Endothelial cell of umbilical vein (primary cell): ENCODE data around the gene ANKS6.

Experiments
- EZH2 ChIP-seq: IDR thresholded peaks from 2 replicates; pipeline ENCODE4 v1.6.1; 2012; ENCODE audit warnings: borderline replicate concordance, low read depth, mild to moderate bottlenecking, moderate library complexity, low read length, inconsistent platforms; ENCODE audit not compliant: severe bottlenecking
- FOS ChIP-seq: IDR thresholded peaks from 2 replicates; pipeline ENCODE4 v1.6.1; 2011; ENCODE audit warnings: mild to moderate bottlenecking, low read length, moderate library complexity, borderline replicate concordance; ENCODE audit not compliant: insufficient read depth
- GATA2 ChIP-seq: IDR thresholded peaks from 2 replicates; pipeline ENCODE4 v1.7.0; 2011; ENCODE audit warnings: low read depth, mild to moderate bottlenecking, moderate library complexity, mixed read lengths, low read length; ENCODE audit not compliant: insufficient read length, insufficient read depth
- JUN ChIP-seq: IDR thresholded peaks from 2 replicates; pipeline ENCODE4 v1.6.1; 2011; ENCODE audit warnings: borderline replicate concordance, low read depth; ENCODE audit not compliant: insufficient read length, insufficient read depth
- MYC ChIP-seq: IDR thresholded peaks from one replicate; pipeline ENCODE4 v1.6.1; 2011; ENCODE audit warnings: mild to moderate bottlenecking, low read depth, low read length
- POLR2A ChIP-seq: IDR thresholded peaks from 2 replicates; pipeline ENCODE4 v1.6.1; 2012; ENCODE audit warnings: low read depth, mild to moderate bottlenecking, control low read depth, low read length
- POLR2AphosphoS5 ChIP-seq: IDR thresholded peaks from 2 replicates; pipeline ENCODE4 v1.6.1; 2012; ENCODE audit warnings: low read depth, mild to moderate bottlenecking, control low read depth, low read length, moderate library complexity; ENCODE audit not compliant: insufficient read depth
- TF ChIP-seq, protein P1 (sequence below), 2 donors: IDR thresholded peaks; 1 replicate in 1 of 2; 2 replicates in 1 of 2; pipeline ENCODE4 v1.5.1; 2011; ENCODE audit warnings: low read length in 2 of 2, mild to moderate bottlenecking in 2 of 2, moderate library complexity in 2 of 2, control low read depth in 1 of 2, inconsistent platforms in 1 of 2, low read depth in 1 of 2; ENCODE audit not compliant: insufficient read depth in 1 of 2; ENCODE audit errors: extremely low read depth in 1 of 2
- TF ChIP-seq, protein P2 (sequence below): IDR thresholded peaks from 2 replicates; pipeline ENCODE4 v1.6.1; 2011; ENCODE audit not compliant: insufficient read depth, insufficient read length

DNA sequence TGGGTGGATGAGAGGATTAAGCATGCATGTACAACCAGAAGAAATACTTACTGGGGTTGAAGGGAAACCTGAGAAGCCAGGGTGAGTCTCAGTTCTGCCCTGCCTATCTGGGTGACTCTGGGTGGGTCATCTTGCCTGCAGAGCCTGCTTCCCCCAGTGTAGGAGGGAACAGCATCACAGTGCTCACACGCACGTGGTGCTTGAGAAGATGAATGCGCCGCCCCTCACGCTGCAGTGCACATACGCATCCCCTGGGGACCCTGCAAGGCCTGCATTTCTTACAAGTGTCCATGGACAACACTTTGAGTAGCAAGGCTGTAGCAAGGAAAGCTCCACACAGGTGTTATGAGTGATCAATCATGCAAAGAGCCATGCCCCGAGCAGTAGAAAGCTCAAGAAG lies 68.9 kb downstream of the ANKS6 start:
- TF ChIP-seq, protein P1, sequence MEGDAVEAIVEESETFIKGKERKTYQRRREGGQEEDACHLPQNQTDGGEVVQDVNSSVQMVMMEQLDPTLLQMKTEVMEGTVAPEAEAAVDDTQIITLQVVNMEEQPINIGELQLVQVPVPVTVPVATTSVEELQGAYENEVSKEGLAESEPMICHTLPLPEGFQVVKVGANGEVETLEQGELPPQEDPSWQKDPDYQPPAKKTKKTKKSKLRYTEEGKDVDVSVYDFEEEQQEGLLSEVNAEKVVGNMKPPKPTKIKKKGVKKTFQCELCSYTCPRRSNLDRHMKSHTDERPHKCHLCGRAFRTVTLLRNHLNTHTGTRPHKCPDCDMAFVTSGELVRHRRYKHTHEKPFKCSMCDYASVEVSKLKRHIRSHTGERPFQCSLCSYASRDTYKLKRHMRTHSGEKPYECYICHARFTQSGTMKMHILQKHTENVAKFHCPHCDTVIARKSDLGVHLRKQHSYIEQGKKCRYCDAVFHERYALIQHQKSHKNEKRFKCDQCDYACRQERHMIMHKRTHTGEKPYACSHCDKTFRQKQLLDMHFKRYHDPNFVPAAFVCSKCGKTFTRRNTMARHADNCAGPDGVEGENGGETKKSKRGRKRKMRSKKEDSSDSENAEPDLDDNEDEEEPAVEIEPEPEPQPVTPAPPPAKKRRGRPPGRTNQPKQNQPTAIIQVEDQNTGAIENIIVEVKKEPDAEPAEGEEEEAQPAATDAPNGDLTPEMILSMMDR (IDR thresholded peaks at IDR 0.05; ENCODE audit: extremely low read depth in 1 of 2, insufficient read depth in 1 of 2, low read depth in 1 of 2, low read length in 2 of 2): no peak
- TF ChIP-seq POLR2A: no peak
- no peak for TF ChIP-seq EZH2
- TF ChIP-seq FOS: no peak
- TF ChIP-seq POLR2AphosphoS5: no peak
- TF ChIP-seq, protein P2, sequence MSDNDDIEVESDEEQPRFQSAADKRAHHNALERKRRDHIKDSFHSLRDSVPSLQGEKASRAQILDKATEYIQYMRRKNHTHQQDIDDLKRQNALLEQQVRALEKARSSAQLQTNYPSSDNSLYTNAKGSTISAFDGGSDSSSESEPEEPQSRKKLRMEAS: no peak
- TF ChIP-seq JUN: no peak
- no peak for TF ChIP-seq MYC
- no peak for TF ChIP-seq GATA2
